Prostate gland (tissue), 2 donors: ENCODE measurements around the gene IL10. TPM values are rescaled to one million over a fixed set of nuclear protein-coding genes. Genes with fewer than 3 reads are reported as not detected.

Source experiments
- DNase-seq: peaks from one replicate; pipeline ENCODE4 v3.0.0-alpha.2; 2019; ENCODE audit warnings: low spot score
- H3K27ac ChIP-seq, 2 donors: fragments of 200-600 bp; sonication (generic); 2 replicates each; pipeline ENCODE4 v1.5.1; 2017 to 2019
- H3K27me3 ChIP-seq: fragments of 200-600 bp; sonication (generic); replicated peaks from 2 replicates; pipeline ENCODE4 v1.5.1; 2019; ENCODE audit not compliant: insufficient read depth
- H3K36me3 ChIP-seq, 2 donors: fragments of 200-600 bp; sonication (generic); 1 replicate in 1 of 2; 2 replicates in 1 of 2; pipeline versions ENCODE4 v1.5.1 to v1.8.1; 2017 to 2019
- H3K4me1 ChIP-seq: fragments of 200-600 bp; sonication (generic); replicated peaks from 2 replicates; pipeline ENCODE4 v1.5.1; 2019
- H3K4me3 ChIP-seq, 2 donors: fragments of 200-600 bp; sonication (generic); 2 replicates each; pipeline ENCODE4 v1.5.1; 2017 to 2019
- H3K9me3 ChIP-seq: fragments of 200-600 bp; sonication (generic); 2 replicates; pipeline ENCODE4 v1.5.1; 2017
- CTCF ChIP-seq, 4 experiments: fragments of 200-600 bp in 2 of 4; fragments of 450-650 bp in 2 of 4; sonication (generic) in 2 of 4; IDR thresholded peaks; 1 replicate in 3 of 4; 2 replicates in 1 of 4; pipeline ENCODE4 v1.5.1; 2016 to 2019; ENCODE audit warnings: antibody characterized with exemption in 4 of 4, mild to moderate bottlenecking in 2 of 4, moderate library complexity in 2 of 4
- POLR2A ChIP-seq: fragments of 450-650 bp; IDR thresholded peaks from one replicate; pipeline ENCODE4 v1.6.1; 2016; ENCODE audit warnings: antibody characterized with exemption, mild to moderate bottlenecking
- POLR2AphosphoS5 ChIP-seq: sonication (generic); formaldehyde crosslinking; IDR thresholded peaks from one replicate; pipeline ENCODE4 v1.6.1; 2017; ENCODE audit warnings: antibody characterized with exemption
- WGBS: methylation state at CpG from one replicate; pipeline ENCODE4 v1.1.5; 2018; 5-methylcytosine and 5-hydroxymethylcytosine counted together
- intact Hi-C: fragments of 100-400 bp; cut with DNase I; formaldehyde crosslinking; loops from one replicate; pipeline ENCODE4 v1.14.2; 2022
- total RNA-seq, 2 donors: library from RNA; depleted of rRNA; stranded (reverse); fragments of >200 nt; gene quantifications; one replicate each; pipeline ENCODE4 v1.1.0, GENCODE V29; 2016

The IL10 gene
- total RNA-seq, 2 donors from 2014 or later: not detected

DNA sequence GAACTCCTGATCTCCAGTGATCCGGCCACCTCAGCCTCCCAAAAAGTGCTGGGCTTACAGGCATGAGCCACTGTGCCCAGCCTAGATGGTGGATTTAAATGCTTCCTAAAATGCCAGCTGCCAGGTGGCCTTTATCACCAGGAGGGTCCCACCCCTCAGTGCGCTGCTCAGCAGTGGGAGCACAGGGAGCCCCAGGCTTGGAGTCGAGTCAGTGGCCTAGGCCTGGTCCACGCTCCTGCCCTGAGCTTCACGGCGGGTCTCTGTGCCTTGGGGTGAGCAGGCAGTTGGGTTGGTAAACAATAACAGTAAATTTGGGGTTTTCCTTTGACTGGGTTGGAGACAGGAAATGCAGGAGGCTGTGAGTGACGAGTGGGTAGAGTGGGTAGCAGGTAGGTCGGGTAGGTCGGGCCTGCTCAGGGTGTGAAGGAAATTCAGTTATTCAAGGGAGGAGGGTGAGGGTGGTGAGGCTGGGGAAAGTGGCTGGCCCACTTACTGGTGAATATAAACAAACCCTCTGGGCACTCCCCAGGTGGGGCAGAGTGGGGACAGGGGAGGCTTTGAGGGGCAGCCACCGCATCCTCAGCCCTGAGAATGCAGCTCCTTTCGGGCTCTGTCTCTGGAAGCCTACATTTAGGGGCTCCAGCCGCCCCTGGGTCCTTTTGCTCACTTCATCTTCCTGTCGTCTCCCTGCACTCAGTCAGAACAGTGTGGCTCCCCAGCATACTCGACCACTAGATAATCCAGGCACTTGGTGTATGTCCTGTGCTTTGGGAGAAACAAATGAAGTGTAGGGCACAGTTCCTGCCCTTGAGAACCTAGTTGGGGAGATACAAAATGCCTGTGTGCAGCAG lies 35.2 kb downstream of the IL10 start:
- Histone ChIP-seq H3K4me1 (no peaks in the 10 kb centered on the region), H3K9me3 (no peaks in the 10 kb centered on the region), H3K36me3 (peaks cover 0 to 8% of the 10 kb centered on the region in 2 donors), H3K4me3 (no peak overlapping the region), H3K27ac (no peak overlapping the region), H3K27me3 (no peaks in the 10 kb centered on the region)
- TF ChIP-seq CTCF (IDR thresholded peaks at IDR 0.05): no peak
- TF ChIP-seq POLR2AphosphoS5: no peak
- no peak for TF ChIP-seq POLR2A
- intact Hi-C loops: no loop called here
- no peak for DNase-seq
- WGBS: 78% methylated on average over 14 of the region's 14 CpGs

GRCh38 chr1:206735553-206736031 lies 36.7 kb downstream of the IL10 start:
- DNase-seq: no peak
- TF ChIP-seq POLR2A (no peak), CTCF (IDR thresholded peaks at IDR 0.05) (no peak), POLR2AphosphoS5 (no peak)
- intact Hi-C loops: loop anchor here (2.0 kb wide), 1 partner anchor 177 kb away; no protein-coding TSS in a partner anchor
- no peaks in the 10 kb centered on the region for H3K27me3 ChIP-seq
- H3K4me3 ChIP-seq: no peak overlapping the region
- no peaks in the 10 kb centered on the region for H3K4me1 ChIP-seq
- H3K36me3 ChIP-seq: peaks cover 3 to 20% of the 10 kb centered on the region in 2 donors
- WGBS: 71% methylated on average over 5 of the region's 5 CpGs
- no peaks in the 10 kb centered on the region for H3K9me3 ChIP-seq
- H3K27ac ChIP-seq: no peak overlapping the region

DNA sequence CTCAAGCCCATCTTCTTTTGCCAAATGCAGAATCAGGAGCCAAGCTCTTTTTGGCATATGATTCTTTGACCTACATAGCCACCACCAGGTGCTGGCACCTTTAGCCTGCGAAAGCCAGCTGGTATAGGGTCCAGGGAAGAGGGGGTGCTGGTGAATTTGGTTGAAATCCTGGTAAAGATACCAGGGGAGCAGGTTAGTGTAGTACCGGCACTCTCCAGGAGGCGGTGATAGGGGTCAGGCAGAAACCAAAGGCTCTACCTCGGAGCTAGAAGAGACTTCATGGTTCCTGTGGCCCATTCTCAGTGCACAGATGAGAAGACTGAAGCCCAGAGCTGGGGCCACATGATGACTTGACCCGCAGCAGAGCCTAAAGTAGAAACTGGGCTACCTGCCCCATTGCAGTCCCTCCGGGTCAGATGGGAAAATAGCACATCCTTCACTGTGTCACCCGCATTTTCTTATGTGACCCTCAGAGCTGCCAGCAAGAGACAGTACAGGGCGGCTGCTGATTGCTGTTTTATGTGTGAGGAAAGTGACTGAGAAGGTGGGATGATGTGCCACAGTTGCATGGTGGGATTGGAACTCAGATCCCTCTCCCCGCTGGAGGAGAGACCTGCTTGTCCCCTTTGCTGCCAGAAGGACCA lies 37.7 kb downstream of the IL10 start:
- no peaks in the 10 kb centered on the region for H3K9me3 ChIP-seq
- DNase-seq: no peak
- H3K4me1 ChIP-seq: no peaks in the 10 kb centered on the region
- no peaks in the 10 kb centered on the region for H3K27me3 ChIP-seq
- no peak overlapping the region for H3K4me3 ChIP-seq
- TF ChIP-seq CTCF (IDR thresholded peaks at IDR 0.05): peak; percentile 23 to 77 (median 57)
- no peak for TF ChIP-seq POLR2A
- intact Hi-C loops: loop anchor here (2.0 kb wide), 1 partner anchor 178 kb away; no protein-coding TSS in a partner anchor
- peaks cover 3 to 27% of the 10 kb centered on the region in 2 donors for H3K36me3 ChIP-seq
- H3K27ac ChIP-seq: no peak overlapping the region
- WGBS: 77% methylated on average over 9 of the region's 9 CpGs

DNA sequence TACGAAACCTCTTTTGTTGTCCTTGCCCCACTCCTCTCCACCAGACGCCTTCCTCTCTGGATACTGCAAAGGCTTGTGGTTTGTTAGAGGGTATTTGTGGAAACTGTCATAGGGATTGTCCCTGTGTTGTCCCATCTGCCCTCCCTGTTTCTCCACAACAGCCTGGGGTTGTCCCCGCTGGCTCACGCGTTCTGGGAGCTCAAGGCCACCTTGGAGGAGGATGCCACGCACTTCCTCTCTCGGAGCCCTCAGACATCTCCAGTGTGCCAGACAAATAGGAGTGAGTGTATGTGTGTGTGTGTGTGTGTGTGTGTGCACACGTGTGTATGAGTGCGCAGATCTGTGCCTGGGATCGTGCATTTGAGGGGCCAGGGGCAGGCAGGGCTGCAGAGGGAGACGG lies 39.3 kb downstream of the IL10 start:
- no peak overlapping the region for H3K4me3 ChIP-seq
- H3K9me3 ChIP-seq: no peaks in the 10 kb centered on the region
- 85% methylated on average over 11 of the region's 11 CpGs for WGBS
- intact Hi-C loops: no loop called here
- TF ChIP-seq CTCF (IDR thresholded peaks at IDR 0.05) (no peak), POLR2AphosphoS5 (no peak), POLR2A (no peak)
- no peaks in the 10 kb centered on the region for H3K27me3 ChIP-seq
- no peak for DNase-seq
- H3K4me1 ChIP-seq: no peaks in the 10 kb centered on the region
- no peak overlapping the region for H3K27ac ChIP-seq
- H3K36me3 ChIP-seq: peaks cover 3 to 31% of the 10 kb centered on the region in 2 donors
